Stimulated activated CD8-positive, alpha-beta memory T cell treated with anti-CD3 and anti-CD28 coated beads, Interleukin-12 subunit alpha, Interleukin-12 subunit beta, amount 100 ng/mL, for 24 hours (primary cell): Measurements from ENCODE around the gene ATXN1.
"Not testable (repeated sequence)": the region's sequence is repeated elsewhere in the genome, so short reads cannot be mapped to it uniquely, and the experiment has no call there.

Experiments
- DNase-seq: peaks from one replicate; pipeline ENCODE4 v3.0.0-alpha.2; 2020; ENCODE audit errors: extremely low read depth

Gene ATXN1

DNA sequence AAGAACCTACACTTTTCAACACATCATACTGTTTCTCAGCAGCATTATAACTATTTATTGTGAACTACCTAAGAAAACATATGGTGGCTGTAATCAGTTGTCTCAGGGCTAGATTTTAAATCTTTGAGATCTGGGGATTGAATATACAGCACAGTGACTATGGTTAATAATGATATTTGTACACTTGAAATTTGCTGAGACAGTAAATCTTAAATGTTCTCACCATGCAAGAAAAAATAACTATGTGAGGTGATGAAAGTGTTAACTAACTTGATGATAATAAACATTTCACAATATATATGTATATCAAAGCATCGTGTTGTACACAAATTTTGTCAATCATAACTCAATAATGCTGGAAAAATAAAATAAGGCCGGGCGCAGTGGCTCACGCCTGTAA lies 113.8 kb downstream of the ATXN1 start:
- DNase-seq = no peak

DNA sequence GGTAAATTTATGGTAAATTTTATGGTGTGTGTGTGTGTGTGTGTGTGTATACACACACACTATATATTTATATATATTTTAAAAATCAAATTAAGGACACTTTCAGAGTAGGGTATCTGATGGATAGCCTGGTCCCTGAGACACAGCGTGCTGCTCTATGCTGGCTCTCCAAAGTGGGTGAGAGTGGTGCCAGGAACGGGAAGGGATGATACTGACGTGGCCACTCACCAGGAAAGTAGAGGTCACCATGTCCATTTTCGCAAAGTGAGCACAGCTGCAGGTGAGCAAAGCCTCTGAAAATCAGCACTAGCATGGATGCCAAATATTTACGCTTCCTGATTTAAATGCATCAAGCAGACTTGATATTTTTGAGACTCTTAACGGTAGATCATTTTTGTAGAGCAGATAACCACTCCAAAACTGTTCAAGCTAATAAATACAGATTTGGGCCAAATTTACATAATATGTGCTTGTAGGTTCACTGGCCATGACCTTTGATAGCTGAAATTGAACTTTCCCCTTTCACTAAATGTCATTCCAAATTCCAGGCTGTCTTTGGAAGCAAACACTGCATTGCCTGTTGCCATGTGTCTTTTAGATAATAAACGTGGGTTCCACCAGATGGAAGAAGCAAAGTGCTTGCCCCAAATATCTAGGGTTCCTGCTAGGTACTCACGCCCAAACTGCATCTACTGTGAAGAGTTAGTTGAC lies 116.6 kb downstream of the ATXN1 start:
- DNase-seq = no peak

DNA sequence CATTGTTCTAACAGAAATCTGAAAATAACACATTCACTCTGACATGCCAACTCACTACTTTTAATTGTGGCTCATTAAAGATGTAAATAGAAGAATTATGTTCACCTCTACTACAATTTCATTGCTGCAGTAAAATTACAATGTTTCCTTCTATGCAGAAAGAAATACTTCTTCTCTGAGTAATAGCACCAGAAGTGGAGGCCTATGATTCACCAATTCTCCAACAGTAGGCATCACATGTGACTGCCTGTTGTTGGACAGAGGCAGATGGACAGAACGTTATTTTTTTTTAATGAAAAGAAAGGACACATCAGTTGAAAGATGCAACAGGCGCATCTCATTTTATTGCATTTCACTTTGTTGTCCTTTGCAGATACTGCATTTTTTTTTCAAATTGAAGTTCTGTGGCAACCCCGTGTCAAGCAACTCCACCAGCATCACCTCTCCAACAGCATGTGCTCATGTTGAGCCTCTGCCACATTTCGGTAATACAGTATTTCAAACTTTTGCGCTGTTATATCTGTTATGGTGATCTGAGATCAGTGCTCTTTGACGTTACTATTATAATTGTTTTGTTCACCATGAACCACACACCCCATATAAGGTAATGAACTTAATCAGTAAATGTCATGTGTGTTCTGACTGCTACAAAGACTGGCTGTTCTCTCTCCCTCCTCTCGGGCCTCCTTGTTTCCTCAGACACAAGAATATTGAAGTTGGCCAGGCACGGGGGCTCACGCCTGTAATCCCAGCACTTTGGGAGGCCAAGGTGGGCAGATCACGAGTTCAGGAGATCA lies 121.4 kb downstream of the ATXN1 start:
- DNase-seq = no peak

DNA sequence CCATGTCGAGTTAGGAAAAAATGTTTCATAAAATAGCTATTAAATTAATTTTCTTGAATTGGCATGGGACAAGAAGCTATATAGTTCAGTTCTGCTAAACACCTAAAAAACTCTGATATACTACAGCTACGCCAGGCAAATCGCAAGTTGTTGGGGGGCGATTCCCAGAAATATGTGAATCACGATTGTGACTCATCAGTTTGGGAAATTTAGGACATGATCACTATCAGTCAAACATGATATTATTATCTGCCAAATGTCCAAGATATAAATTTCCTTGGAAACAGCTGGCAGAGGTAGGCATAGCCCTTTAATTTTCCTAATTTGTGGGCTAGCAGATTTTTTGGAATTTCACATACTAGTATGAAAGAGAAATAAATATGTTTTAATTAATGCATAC lies 123.6 kb downstream of the ATXN1 start:
- no peak for DNase-seq

GRCh38 chr6:16635810-16636602 lies 125.3 kb downstream of the ATXN1 start:
- DNase-seq = no peak

DNA sequence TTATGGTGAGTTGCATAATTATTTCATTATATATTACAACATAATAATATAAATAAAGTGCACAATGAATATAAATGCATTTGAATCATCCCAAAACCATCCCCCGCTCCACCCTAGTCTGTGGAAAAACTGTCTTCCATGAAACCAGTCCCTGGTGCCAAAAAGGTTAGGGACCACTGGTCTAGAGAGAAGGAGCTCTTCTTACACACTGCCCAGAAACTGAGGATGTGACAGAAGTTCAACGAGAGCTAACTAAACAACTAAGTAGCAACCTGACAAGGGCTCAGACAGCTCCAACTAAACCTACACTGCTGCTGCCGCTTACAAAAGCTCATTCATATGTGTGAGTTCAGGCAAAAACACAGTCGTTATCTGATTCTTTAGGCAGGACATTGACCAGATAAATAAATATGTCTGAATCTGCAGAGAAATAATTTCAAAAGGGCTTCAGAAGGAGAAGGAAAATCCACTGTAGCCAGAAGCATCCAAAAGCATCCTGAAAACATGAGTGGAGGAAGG lies 125.9 kb downstream of the ATXN1 start:
- DNase-seq = no peak

GRCh38 chr6:16634855-16635254 lies 126.4 kb downstream of the ATXN1 start:
- no peak for DNase-seq

- DNase-seq = no peak
These were observed 127.3 kb downstream of the ATXN1 start for GRCh38 chr6:16633961-16634360.

DNA sequence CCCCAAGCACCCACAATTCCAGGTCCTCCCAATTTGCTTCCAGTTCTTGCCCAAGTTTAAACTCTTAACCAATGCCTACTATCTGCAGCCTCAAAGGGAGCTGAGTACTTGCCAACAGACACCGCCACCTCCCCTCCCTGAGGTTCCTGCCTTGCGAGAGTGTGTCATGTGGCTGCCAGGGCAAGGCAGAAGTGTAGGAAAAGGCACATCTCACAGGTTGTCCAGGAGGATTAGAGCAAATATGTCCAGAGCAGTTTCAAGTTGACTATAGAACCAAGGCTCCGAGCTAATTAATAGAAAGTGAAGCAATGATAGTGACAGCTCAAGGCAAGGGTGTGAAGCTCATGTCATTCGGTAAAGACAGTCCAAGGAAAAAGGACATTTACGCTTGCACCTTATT lies 127.8 kb downstream of the ATXN1 start:
- DNase-seq = no peak

DNA sequence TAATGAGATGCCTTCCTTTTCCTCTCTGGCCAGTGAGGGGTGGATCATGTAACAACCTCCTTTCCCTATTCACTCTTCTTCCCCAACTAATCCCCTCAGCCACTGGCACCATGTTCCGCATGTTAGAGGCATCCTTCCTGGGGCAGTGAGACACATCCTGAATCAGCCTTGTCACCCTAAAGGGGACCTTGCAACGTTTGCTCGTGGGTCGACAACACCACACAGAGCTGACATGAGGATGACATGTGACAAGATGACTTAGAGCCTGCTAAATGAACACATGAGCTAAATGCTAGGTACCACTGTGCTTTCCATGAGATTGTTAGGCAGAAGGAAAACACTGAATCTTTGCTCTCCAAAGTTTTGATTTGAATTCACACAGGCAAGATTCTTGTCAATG lies 129.2 kb downstream of the ATXN1 start:
- no peak for DNase-seq

DNA sequence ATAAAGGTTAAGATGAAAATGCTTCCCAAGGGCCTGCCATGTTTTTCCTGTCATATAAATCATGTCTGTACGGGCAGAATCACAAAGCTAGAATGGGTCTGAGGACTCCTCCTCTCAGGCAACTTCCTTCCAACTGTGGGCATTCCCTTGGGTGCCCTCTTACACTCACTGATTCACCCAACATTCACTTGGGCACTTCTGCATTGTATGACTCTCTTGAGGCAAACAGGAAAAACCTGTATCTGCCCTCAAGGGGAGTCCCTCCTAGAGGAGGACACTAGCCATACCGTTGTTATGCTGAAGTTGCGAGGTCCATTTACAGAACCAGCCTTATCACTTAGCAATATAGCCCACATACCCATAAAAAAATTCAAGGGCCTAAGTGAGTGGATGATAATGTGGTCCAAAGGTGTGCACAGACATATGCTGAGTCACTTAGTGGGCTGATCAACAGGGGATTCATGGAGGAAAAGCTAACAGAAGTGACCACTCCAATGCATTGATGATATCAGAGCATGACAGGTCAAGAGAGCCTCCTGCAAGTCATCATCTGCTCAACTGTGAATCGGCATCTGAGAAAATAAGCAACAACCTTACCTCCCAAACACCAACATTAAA lies 131.1 kb downstream of the ATXN1 start:
- DNase-seq = no peak

- not testable (repeated sequence) for DNase-seq
These were observed 132.7 kb downstream of the ATXN1 start for GRCh38 chr6:16628580-16628979.

DNA sequence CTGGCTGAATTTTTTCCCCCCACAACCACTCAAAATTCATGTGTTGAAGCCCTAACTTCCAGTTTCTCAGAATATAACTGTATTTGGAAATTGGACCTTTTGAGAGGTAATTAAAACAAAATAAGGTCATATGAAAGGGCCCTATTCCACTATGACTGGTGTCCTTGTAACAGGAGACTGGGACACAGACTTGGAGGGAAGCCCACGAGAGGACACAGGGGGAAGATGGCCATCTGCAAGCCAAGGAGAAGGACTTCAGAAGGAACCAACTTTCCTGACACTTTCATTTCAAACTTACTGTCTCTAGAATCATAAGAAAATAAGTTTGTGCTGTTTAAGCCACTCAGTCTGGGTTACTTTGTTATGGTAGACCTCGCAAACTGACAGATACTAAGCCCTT lies 134.6 kb downstream of the ATXN1 start:
- DNase-seq = no peak

DNA sequence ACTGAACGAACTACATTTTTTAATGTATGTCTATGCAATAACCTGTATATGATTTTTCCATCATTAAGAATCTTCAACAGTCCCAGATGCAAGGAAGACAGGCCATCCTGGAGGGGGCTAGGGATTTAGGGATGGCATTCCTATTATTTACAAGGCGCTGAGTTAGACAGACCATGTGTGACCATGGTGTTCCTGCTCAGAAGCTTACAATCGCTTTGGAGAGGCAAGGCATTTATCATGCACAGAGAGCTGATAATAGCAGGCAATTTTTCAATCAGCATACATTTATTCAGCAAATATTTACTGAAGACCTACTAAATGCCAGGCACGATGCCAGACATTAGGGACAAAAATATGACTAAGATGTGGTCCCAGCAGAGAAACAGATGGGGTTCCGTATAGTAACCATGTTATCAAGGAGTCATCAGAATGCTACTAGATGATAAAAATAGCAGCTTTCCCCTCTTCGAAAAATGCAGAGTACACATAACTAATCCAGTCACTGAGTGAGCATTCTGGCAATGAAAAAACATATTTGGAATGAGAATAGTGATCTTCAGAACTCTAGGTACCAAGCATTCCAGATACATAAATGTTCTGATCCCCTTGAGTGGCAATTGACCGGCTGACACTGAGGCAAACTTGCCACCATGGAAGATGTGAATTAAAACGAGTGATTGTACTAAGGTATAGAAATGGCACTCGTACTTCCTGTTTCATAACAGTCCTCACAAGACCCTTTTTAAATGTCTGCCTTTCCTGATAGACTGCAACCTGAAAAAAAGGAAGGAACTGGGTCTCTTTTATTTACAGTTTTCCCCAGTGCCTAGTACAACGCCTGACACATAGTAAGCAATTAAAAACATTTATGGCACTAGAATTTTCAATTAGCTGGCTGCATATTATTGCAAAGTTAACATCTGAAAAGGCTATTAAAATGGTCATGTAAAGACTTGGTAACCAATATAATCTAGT lies 135.7 kb downstream of the ATXN1 start:
- no peak for DNase-seq

DNA sequence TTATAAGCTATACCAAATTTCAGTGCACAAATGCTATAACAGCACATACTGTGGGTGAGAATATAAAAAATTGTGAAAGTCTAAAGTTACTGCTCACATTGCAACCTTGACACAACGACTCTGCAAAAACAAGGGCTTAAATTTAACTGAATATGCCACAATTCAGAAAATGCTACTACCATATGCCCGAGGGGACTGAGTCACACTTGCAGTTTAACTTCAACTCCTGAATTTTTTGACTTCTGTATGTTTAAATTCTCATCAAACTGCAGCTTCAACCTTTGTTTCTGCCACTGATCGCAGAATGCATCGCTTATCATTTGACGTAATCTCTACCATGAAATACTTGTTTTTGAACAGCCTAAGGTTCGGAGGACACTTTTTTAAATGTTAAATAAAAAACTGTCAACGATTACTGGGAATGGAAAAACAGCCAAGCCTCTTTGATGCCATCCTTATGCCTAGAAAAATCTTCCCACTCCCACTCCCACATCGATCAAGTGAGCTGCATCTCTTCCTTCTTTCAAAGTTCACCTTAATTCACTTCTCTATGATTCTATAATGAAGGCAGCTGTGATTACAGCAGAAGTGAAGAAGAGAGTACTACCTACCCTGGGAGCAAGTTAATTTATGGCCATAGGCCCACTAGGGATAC lies 136.5 kb downstream of the ATXN1 start:
- no peak for DNase-seq

- DNase-seq = no peak
These were observed 137.5 kb downstream of the ATXN1 start for GRCh38 chr6:16623731-16624130.

DNA sequence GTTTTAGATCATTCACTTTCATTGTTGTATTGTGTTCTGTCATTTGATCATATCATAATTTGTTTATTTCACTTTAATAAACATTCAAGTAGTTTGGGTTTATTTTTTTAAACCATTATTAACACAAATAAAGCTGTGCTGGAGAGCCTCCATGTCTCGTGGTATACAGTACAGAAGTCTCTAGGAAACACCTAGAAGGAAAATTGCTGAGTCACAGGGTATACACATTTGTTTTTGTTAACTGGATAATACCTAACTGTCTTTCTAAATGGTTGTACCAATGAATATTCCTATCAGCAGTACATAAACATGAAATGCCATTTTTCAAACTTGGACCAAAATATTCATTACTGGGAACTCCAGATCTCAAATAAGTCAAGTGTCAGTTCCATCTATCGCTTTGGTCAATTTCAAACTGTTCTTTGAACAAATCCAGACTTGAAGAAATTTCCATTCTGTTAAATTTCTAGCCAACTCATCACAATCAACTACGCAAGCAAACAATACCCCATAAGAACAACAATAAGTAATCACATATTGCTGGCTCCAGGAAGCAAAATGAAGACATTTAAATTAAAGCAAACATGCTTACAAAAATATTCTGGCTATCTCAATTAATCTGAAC lies 138.1 kb downstream of the ATXN1 start:
- DNase-seq = no peak

DNA sequence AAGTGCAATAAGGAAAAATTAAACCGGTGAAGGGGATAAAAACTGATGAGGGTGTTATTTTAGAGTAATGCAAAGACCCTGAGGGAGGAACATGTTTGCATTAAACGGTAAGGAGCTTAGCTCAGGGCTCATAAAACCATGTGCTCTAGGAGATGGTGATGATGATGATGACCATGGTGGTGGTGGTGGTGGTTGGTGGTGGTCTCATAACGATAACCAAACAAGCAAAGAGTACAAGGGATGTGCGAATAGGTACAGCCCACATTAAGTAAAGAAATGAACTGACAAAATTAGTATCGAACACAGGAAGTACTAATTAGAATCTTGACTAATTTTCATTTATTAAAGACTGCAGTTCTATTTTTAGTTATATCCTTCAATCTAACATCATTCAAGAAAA lies 139.1 kb downstream of the ATXN1 start:
- no peak for DNase-seq

GRCh38 chr6:16621002-16621401 lies 140.3 kb downstream of the ATXN1 start:
- no peak for DNase-seq

GRCh38 chr6:16619777-16620176 lies 141.5 kb downstream of the ATXN1 start:
- DNase-seq = no peak
